ENCODE data around the gene PATJ.

DNA sequence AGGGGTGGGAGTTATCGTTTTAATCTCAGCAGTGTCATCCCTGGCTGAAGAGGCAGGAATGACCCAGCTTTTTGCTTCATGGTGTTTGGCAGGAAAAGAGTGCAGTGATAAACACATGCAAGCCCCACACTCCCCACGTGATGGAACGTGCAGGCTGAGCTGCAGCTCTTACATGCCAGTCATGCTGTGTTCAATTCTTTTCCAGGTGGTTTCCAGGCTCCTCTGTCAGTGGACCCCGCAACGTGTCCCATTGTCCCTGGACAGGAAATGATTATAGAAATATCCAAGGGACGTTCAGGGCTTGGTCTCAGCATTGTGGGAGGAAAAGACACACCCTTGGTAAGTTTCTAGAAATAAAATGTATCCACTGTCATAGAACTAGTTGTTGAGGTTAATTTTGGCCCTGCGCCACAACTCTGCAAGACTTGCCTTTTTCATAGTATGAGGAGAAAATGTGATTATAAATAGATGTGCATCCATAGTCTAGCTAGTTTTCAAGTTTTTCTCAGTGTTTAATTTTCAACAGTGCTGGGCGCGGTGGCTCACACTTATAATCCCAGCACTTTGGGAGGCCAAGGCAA, 342.1 kb downstream of the PATJ start:
- TF ChIP-seq, protein P1, sequence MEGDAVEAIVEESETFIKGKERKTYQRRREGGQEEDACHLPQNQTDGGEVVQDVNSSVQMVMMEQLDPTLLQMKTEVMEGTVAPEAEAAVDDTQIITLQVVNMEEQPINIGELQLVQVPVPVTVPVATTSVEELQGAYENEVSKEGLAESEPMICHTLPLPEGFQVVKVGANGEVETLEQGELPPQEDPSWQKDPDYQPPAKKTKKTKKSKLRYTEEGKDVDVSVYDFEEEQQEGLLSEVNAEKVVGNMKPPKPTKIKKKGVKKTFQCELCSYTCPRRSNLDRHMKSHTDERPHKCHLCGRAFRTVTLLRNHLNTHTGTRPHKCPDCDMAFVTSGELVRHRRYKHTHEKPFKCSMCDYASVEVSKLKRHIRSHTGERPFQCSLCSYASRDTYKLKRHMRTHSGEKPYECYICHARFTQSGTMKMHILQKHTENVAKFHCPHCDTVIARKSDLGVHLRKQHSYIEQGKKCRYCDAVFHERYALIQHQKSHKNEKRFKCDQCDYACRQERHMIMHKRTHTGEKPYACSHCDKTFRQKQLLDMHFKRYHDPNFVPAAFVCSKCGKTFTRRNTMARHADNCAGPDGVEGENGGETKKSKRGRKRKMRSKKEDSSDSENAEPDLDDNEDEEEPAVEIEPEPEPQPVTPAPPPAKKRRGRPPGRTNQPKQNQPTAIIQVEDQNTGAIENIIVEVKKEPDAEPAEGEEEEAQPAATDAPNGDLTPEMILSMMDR (IDR thresholded peaks at IDR 0.05; ENCODE audit: extremely low read depth in 1 of 2, insufficient read depth in 1 of 2, low read depth in 1 of 2, low read length in 2 of 2), result no peak
- TF ChIP-seq POLR2A (IDR thresholded peaks at IDR 0.05; ENCODE audit: low read depth, low read length) (no peak), MYC (IDR thresholded peaks at IDR 0.05; ENCODE audit: low read depth, low read length) (no peak), EZH2 (IDR thresholded peaks at IDR 0.05; ENCODE audit: borderline replicate concordance, low read depth, low read length, severe bottlenecking) (no peak), GATA2 (IDR thresholded peaks at IDR 0.05; ENCODE audit: insufficient read depth, insufficient read length, low read depth, low read length) (no peak), FOS (IDR thresholded peaks at IDR 0.05; ENCODE audit: borderline replicate concordance, insufficient read depth, low read length) (no peak), POLR2AphosphoS5 (IDR thresholded peaks at IDR 0.05; ENCODE audit: insufficient read depth, low read depth, low read length) (no peak)
- TF ChIP-seq, protein P2, sequence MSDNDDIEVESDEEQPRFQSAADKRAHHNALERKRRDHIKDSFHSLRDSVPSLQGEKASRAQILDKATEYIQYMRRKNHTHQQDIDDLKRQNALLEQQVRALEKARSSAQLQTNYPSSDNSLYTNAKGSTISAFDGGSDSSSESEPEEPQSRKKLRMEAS (IDR thresholded peaks at IDR 0.05; ENCODE audit: insufficient read depth, insufficient read length), result no peak

Measured in endothelial cell of umbilical vein (primary cell).